Thoracic aorta (tissue), 2 donors: Measurements from ENCODE around the gene RANBP1. TPM values are rescaled to one million over a fixed set of nuclear protein-coding genes. Genes with fewer than 3 reads are reported as not detected.

Source experiments
- ATAC-seq: fragments of 150-250 bp; one replicate; pipeline ENCODE4 v1.8.0; 2017; ENCODE audit warnings: low read depth; ENCODE audit not compliant: insufficient number of reproducible peaks, low FRiP score
- DNase-seq: peaks from one replicate; pipeline ENCODE4 v3.0.0-alpha.2; 2020; ENCODE audit warnings: low spot score
- H3K27ac ChIP-seq, 2 donors: fragments of 200-600 bp; sonication (generic); 1 replicate in 1 of 2; 2 replicates in 1 of 2; pipeline ENCODE4 v1.5.1; 2016; ENCODE audit warnings: mild to moderate bottlenecking in 2 of 2, moderate library complexity in 2 of 2
- H3K27me3 ChIP-seq: fragments of 200-600 bp; sonication (generic); replicated peaks from 2 replicates; pipeline ENCODE4 v1.6.0; 2016; ENCODE audit warnings: mild to moderate bottlenecking; ENCODE audit not compliant: insufficient read depth
- H3K36me3 ChIP-seq: fragments of 200-600 bp; sonication (generic); one replicate; pipeline ENCODE4 v1.5.1; 2016
- H3K4me1 ChIP-seq, 2 donors: fragments of 200-600 bp; sonication (generic); 1 replicate in 1 of 2; 2 replicates in 1 of 2; pipeline versions ENCODE4 v1.5.1 to v1.6.0; 2016; ENCODE audit warnings: low read depth in 2 of 2, mild to moderate bottlenecking in 1 of 2; ENCODE audit not compliant: control insufficient read depth in 1 of 2
- H3K4me3 ChIP-seq: fragments of 200-600 bp; sonication (generic); 2 replicates; pipeline ENCODE4 v1.5.1; 2016; ENCODE audit warnings: mild to moderate bottlenecking
- H3K9me3 ChIP-seq: fragments of 200-600 bp; sonication (generic); 2 replicates; pipeline ENCODE4 v1.5.1; 2016
- CTCF ChIP-seq: fragments of 200-600 bp; sonication (generic); IDR thresholded peaks from one replicate; pipeline ENCODE4 v1.5.1; 2019; ENCODE audit warnings: antibody characterized with exemption
- total RNA-seq, 2 donors: library from RNA; depleted of rRNA; stranded (reverse); fragments of >200 nt; gene quantifications; one replicate each; pipeline versions ENCODE4 v1.1.0 to v1.2.3, GENCODE V29; 2016

RANBP1 gene
- total RNA-seq, 2 donors from 2014 or later = 130 to 140 TPM

GRCh38 chr22:20083157-20083890 lies 32.6 kb upstream of the RANBP1 start:
- Histone ChIP-seq H3K4me3 (no peak overlapping the region), H3K27ac (no peak overlapping the region), H3K9me3 (no peaks in the 10 kb centered on the region), H3K27me3 (no peaks in the 10 kb centered on the region), H3K4me1 (peaks cover 26 to 46% of the 10 kb centered on the region in 2 donors), H3K36me3 (peaks cover 21% of the 10 kb centered on the region)
- DNase-seq (no peak), ATAC-seq (no peak)
- no peak for TF ChIP-seq CTCF

GRCh38 chr22:20083891-20084546 lies 31.9 kb upstream of the RANBP1 start:
- H3K9me3 ChIP-seq = no peaks in the 10 kb centered on the region
- H3K4me3 ChIP-seq = no peak overlapping the region
- DNase-seq (no peak), ATAC-seq (no peak)
- no peak overlapping the region for H3K27ac ChIP-seq
- H3K4me1 ChIP-seq = peaks cover 26 to 46% of the 10 kb centered on the region in 2 donors
- no peaks in the 10 kb centered on the region for H3K27me3 ChIP-seq
- TF ChIP-seq CTCF = no peak
- peaks cover 26% of the 10 kb centered on the region for H3K36me3 ChIP-seq

- H3K4me3 ChIP-seq = no peak overlapping the region
- H3K27ac ChIP-seq = no peak overlapping the region
- H3K9me3 ChIP-seq = no peaks in the 10 kb centered on the region
- no peak for TF ChIP-seq CTCF
- DNase-seq (no peak), ATAC-seq (no peak)
- H3K4me1 ChIP-seq = peaks cover 26 to 46% of the 10 kb centered on the region in 2 donors
- H3K27me3 ChIP-seq = no peaks in the 10 kb centered on the region
- H3K36me3 ChIP-seq = peaks cover 34% of the 10 kb centered on the region
Measured at GRCh38 chr22:20084547-20085413, 31.1 kb upstream of the RANBP1 start.

- Histone ChIP-seq H3K27ac (no peak overlapping the region), H3K9me3 (no peaks in the 10 kb centered on the region), H3K4me1 (peaks cover 26 to 46% of the 10 kb centered on the region in 2 donors), H3K27me3 (no peaks in the 10 kb centered on the region), H3K36me3 (peaks cover 43% of the 10 kb centered on the region), H3K4me3 (no peak overlapping the region)
- no peak for DNase-seq
- ATAC-seq = no peak
- no peak for TF ChIP-seq CTCF
Measured at GRCh38 chr22:20085651-20086050, 30.3 kb upstream of the RANBP1 start.

GRCh38 chr22:20086101-20086599 lies 29.8 kb upstream of the RANBP1 start:
- DNase-seq (no peak), ATAC-seq (no peak)
- H3K36me3 ChIP-seq = peaks cover 47% of the 10 kb centered on the region
- TF ChIP-seq CTCF = no peak
- no peak overlapping the region for H3K27ac ChIP-seq
- H3K9me3 ChIP-seq = no peaks in the 10 kb centered on the region
- H3K4me1 ChIP-seq = peaks cover 25 to 41% of the 10 kb centered on the region in 2 donors
- no peaks in the 10 kb centered on the region for H3K27me3 ChIP-seq
- H3K4me3 ChIP-seq = no peak overlapping the region
